OCI-LY7 (cell line): ENCODE measurements around the gene PARD6A. TPM values are rescaled to one million over a fixed set of nuclear protein-coding genes. Genes with fewer than 3 reads are reported as not detected.

Experiments used
- BruUV-seq: library from RNA; stranded (reverse); fragments of 400-500 nt; replicated peaks from 2 replicates; lab custom pipeline; 2021; lab: Mats Ljungman, UMichigan
- CTCF ChIA-PET: fragments of 300-600 bp; sonication (Branson Sonifier 250); formaldehyde crosslinking; loops from one replicate; lab custom pipeline; 2022; ENCODE audit warnings: antibody characterized with exemption; ENCODE audit not compliant: unreplicated experiment; lab: Charles Lee
- POLR2A ChIA-PET: fragments of 300-600 bp; sonication (Branson Sonifier 250); formaldehyde crosslinking; loops from one replicate; lab custom pipeline; 2022; ENCODE audit warnings: antibody characterized with exemption; lab: Charles Lee
- DNase-seq: peaks from one replicate; pipeline ENCODE4 v3.0.0-alpha.2; 2015; ENCODE audit warnings: low spot score
- H2AFZ ChIP-seq: fragments of 200-600 bp; sonication (generic), shearing (Covaris generic); 2 replicates; pipeline ENCODE4 v1.6.1; 2014; ENCODE audit warnings: mild to moderate bottlenecking, antibody characterized with exemption, low read length, moderate library complexity
- H3K27ac ChIP-seq: fragments of 200-600 bp; sonication (generic); 2 replicates; pipeline ENCODE4 v1.5.1; 2014; ENCODE audit warnings: mixed run types, low read depth, mild to moderate bottlenecking, moderate library complexity, low read length, inconsistent platforms; ENCODE audit not compliant: poor library complexity, severe bottlenecking
- H3K36me3 ChIP-seq: fragments of 200-600 bp; sonication (generic); 2 replicates; pipeline ENCODE4 v1.6.1; 2014; ENCODE audit warnings: mild to moderate bottlenecking, antibody characterized with exemption, low read length, moderate library complexity, mixed read lengths; ENCODE audit not compliant: insufficient read depth
- H3K4me1 ChIP-seq: fragments of 200-600 bp; sonication (generic); 2 replicates; pipeline ENCODE4 v1.5.1; 2014; ENCODE audit warnings: mild to moderate bottlenecking, low read length; ENCODE audit not compliant: insufficient read depth, poor library complexity, severe bottlenecking
- H3K4me2 ChIP-seq: fragments of 200-600 bp; sonication (generic); 2 replicates; pipeline ENCODE4 v1.6.1; 2014; ENCODE audit warnings: mild to moderate bottlenecking, low read length
- H3K4me3 ChIP-seq: fragments of 200-600 bp; sonication (generic); 2 replicates; pipeline ENCODE4 v1.5.1; 2014; ENCODE audit warnings: mild to moderate bottlenecking, low read depth, low read length; ENCODE audit not compliant: poor library complexity, severe bottlenecking
- H3K79me2 ChIP-seq: fragments of 200-600 bp; sonication (generic); 2 replicates; pipeline ENCODE4 v1.6.1; 2016; ENCODE audit warnings: low read depth, mild to moderate bottlenecking, low read length, moderate library complexity, mixed read lengths; ENCODE audit not compliant: insufficient read depth
- H3K9me2 ChIP-seq: fragments of 200-600 bp; sonication (generic); 2 replicates; pipeline ENCODE4 v1.6.1; 2016; ENCODE audit warnings: mild to moderate bottlenecking, low read length, mixed read lengths; ENCODE audit not compliant: insufficient read depth
- H3K9me3 ChIP-seq: fragments of 200-600 bp; sonication (generic); 2 replicates; pipeline ENCODE4 v1.6.1; 2014; ENCODE audit warnings: mild to moderate bottlenecking, mixed run types, low read length, mixed read lengths
- H4K20me1 ChIP-seq: fragments of 200-600 bp; sonication (generic); 2 replicates; pipeline ENCODE4 v1.6.1; 2014; ENCODE audit warnings: mild to moderate bottlenecking, antibody characterized with exemption, low read length, moderate library complexity, mixed read lengths; ENCODE audit not compliant: insufficient read depth
- EZH2phosphoT487 ChIP-seq: fragments of 200-600 bp; sonication (generic); IDR thresholded peaks from 2 replicates; pipeline ENCODE4 v1.6.1; 2018; ENCODE audit warnings: low read depth, borderline replicate concordance, mild to moderate bottlenecking, mixed run types, antibody characterized with exemption, low read length, moderate library complexity, mixed read lengths
- intact Hi-C: fragments of 100-400 bp; cut with micrococcal nuclease; formaldehyde crosslinking; loops from one replicate; pipeline ENCODE4 v1.10.0; 2022; ENCODE audit not compliant: unreplicated experiment
- total RNA-seq, 2 experiments: library from RNA; depleted of rRNA in 1 of 2; stranded (reverse); fragments of >200 nt in 1 of 2; shearing (Covaris generic) in 1 of 2; gene quantifications; 2 replicates each; pipeline ENCODE4 v1.2.3, GENCODE V29; 2014 to 2022
- TF ChIP-seq, protein P1 (sequence below): fragments of 200-600 bp; sonication (generic); conservative IDR thresholded peaks from 2 replicates; pipeline ENCODE4 v1.5.1; 2014; ENCODE audit warnings: mild to moderate bottlenecking, antibody characterized with exemption, low read length, moderate library complexity, mixed read lengths

PARD6A gene
- total RNA-seq, 2 experiments from 2014 or later: 14.0 to 23.3 TPM

GRCh38 chr16:67648088-67648763 is 12.5 kb upstream of the PARD6A start:
- no peak overlapping the region for H2AFZ ChIP-seq
- H3K4me1 ChIP-seq: peaks cover 25% of the 10 kb centered on the region
- H3K27ac ChIP-seq: no peak overlapping the region
- H4K20me1 ChIP-seq: no peaks in the 10 kb centered on the region; the same call in 1 of the 2 replicates
- H3K9me3 ChIP-seq: no peaks in the 10 kb centered on the region
- H3K4me2 ChIP-seq: no peak overlapping the region
- ChIA-PET POLR2A (interaction anchor here (0.5 kb wide), 1 partner anchor 637 kb away, joined by 4 read pairs; no protein-coding TSS in a partner anchor), CTCF (interaction anchor here (0.6 to 0.9 kb wide), 2 partner anchors 101 to 103 kb away, joined by 3 to 14 read pairs; no protein-coding TSS in a partner anchor)
- BruUV-seq: no TSS peak
- H3K36me3 ChIP-seq: peaks cover 58% of the 10 kb centered on the region
- DNase-seq: no peak
- TF ChIP-seq EZH2phosphoT487: no peak
- TF ChIP-seq, protein P1, sequence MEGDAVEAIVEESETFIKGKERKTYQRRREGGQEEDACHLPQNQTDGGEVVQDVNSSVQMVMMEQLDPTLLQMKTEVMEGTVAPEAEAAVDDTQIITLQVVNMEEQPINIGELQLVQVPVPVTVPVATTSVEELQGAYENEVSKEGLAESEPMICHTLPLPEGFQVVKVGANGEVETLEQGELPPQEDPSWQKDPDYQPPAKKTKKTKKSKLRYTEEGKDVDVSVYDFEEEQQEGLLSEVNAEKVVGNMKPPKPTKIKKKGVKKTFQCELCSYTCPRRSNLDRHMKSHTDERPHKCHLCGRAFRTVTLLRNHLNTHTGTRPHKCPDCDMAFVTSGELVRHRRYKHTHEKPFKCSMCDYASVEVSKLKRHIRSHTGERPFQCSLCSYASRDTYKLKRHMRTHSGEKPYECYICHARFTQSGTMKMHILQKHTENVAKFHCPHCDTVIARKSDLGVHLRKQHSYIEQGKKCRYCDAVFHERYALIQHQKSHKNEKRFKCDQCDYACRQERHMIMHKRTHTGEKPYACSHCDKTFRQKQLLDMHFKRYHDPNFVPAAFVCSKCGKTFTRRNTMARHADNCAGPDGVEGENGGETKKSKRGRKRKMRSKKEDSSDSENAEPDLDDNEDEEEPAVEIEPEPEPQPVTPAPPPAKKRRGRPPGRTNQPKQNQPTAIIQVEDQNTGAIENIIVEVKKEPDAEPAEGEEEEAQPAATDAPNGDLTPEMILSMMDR: no peak
- no peaks in the 10 kb centered on the region for H3K9me2 ChIP-seq
- H3K79me2 ChIP-seq: peaks cover 14% of the 10 kb centered on the region; the same call in 1 of the 2 replicates
- H3K4me3 ChIP-seq: no peak overlapping the region
- intact Hi-C loops: no loop called here

DNA sequence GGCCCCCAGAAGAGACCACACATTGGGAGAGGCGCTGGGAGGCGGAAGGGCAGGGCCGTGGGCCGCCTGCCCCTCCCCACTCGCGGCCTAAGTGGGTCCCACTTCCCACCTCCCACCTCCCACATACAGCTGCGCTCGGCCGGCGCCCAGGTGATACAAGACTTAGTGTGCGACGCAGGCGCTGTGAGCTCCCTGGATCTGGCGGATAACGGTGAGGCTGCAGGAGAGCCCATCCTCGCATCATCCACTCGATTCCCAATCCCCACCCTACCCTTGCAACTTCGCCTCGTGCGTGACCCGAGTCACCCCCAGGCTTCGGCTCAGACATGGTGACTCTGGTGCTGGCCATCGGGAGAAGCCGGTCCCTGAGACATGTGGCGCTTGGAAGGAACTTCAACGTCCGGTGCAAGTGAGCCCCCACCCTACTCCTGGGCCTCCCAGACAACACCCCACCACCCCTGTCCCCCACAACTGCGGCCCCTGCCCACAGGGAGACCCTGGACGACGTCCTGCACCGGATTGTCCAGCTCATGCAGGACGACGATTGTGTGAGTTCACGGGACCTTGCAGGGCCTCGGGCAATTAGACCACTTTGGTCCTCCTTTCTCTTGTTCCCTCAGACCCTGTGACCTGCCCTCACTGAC is 11.9 kb upstream of the PARD6A start:
- Histone ChIP-seq H3K9me2 (no peaks in the 10 kb centered on the region), H3K36me3 (peaks cover 63% of the 10 kb centered on the region), H3K27ac (no peak overlapping the region), H3K79me2 (peaks cover 14% of the 10 kb centered on the region; the same call in 1 of the 2 replicates), H3K4me2 (no peak overlapping the region), H3K4me3 (no peak overlapping the region), H3K4me1 (peaks cover 23% of the 10 kb centered on the region), H3K9me3 (no peaks in the 10 kb centered on the region), H4K20me1 (no peaks in the 10 kb centered on the region; the same call in 1 of the 2 replicates), H2AFZ (no peak overlapping the region)
- intact Hi-C loops: no loop called here
- BruUV-seq: no TSS peak
- no peak for DNase-seq
- TF ChIP-seq, protein P1: no peak
- no peak for TF ChIP-seq EZH2phosphoT487
- ChIA-PET CTCF (no interaction called here), POLR2A (no interaction called here)
